ACHN (cell line): Measurements from ENCODE around the gene RAB3GAP1.

Experiments used
- DNase-seq: peaks from one replicate; pipeline ENCODE4 v3.0.0-alpha.2; 2015
- in situ Hi-C: cut with HindIII; loops from 2 replicates; pipeline ENCODE4 v1.10.0; 2017; ENCODE audit warnings: low sequenced_read_pairs, low pct_ligation_motif_present, low pct_unique_long_range_greater_than_20kb

The RAB3GAP1 gene

DNA sequence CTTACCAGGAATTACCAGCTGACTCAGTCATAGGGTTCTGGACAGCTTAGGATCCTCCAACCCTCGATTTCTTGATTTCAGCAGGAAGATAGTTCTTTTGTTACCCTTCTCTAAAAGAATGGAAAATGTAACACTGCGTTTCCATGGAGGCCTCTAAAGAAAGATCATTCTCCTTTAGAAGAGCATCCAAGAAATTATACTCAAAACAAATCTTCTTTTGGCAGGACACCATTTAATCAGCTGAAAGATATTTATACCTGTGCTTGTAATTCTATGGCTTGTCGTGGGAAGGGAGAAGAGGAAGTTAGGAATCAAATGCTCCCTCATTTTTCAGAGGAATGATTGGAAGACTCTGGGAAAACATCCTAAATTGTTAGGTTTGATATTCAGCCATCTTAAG is 130.5 kb downstream of the RAB3GAP1 start:
- DNase-seq, result no peak
- in situ Hi-C loops, result no loop called here

DNA sequence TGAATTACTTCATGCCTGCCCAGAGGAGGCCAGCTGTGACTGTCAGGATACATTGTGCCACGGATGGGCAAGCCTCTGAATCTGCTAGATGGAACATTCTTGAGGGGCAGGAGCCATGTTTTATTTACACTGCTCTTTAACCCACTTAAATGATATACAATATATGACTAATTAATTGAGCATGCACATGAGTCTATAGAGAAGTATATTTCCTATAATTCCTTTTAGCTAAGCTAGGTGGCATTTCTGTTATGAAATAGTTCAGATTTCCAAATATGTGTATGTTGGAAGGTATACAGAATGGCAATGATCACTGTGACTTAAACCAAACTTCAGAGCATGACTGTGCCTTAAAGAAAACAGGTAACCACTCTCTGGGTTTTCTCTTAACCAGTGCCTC is 131.7 kb downstream of the RAB3GAP1 start:
- in situ Hi-C loops, result no loop called here
- DNase-seq, result no peak

DNA sequence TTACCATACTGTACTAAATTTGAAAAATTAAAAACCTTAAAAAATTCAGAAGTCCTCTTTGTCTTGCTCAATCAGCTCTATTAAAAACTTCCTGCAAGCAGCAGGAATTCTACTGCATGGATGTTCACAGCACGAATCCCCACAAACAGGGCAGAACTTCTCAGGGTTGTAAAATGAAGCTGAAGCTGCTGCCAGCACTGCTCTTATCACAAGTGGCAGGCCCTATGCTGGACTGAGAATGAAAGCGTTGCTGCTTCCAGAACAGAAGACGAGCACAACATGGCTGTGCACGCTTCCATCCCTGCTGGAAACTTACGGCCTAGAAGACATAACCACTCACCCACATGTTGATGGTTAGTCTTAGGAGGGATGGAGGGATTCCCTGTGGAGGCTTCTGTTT is 134.0 kb downstream of the RAB3GAP1 start:
- no peak for DNase-seq
- in situ Hi-C loops, result no loop called here

- no peak for DNase-seq
- in situ Hi-C loops, result no loop called here
These were observed 135.2 kb downstream of the RAB3GAP1 start for GRCh38 chr2:135187270-135187669.

DNA sequence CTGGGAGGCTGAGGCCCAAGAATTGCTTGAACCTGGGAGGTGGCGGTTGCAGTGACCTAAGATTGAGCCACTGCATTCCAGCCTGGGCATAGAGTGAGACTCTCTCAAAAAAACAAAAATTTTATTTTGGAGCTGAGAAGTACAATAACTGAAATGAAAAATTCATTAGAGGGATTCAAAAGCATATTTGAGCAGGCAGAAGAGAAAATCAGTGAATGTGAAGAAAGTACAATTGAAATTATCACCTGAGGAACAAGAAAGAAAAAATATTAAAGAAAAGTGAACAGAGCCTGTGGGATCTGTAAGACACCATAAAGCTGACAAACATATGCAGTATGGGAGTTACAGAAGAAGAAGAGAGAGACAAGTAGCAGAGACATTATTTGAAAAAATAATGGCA is 137.1 kb downstream of the RAB3GAP1 start:
- DNase-seq, result no peak
- in situ Hi-C loops, result no loop called here

DNA sequence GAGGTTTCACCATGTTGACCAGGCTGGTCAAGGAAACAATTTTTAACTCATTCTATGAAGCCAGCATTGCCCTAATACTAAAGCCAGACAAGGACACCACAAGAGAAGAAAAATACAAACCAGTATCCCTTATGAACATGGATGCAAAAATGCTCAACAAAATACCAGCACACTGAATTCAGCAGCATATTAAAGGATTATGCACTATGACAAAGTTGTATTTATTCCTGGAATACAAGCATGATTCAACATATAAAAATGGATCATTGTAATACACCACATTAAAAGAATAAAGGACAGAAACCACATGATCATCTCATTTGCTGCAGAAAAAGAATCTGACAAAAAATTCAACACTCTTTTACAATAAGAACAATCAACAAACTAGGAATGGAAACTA is 138.7 kb downstream of the RAB3GAP1 start:
- in situ Hi-C loops, result no loop called here
- no peak for DNase-seq

DNA sequence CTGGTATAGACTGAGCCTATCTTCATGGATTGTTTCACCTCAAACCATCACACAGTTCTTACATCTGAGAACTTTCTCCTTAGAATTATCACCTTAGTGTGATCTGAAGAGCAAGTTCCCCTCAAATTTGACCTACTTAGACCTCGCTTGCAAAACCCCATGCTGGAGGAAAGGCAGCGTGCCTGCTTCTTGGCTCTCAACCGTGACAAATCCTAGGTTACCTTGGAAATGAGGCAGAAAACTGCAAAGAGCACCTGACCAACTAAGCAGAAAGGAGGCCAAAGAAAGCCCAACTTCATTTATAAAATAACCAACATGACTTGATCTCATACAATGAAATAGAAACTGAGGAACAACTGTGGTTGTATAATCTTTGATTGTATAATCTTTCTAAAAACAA is 146.4 kb downstream of the RAB3GAP1 start:
- in situ Hi-C loops, result no loop called here

GRCh38 chr2:135202751-135203150 is 150.7 kb downstream of the RAB3GAP1 start:
- DNase-seq, result no peak
- in situ Hi-C loops, result no loop called here

More for the DNA sequence above, 146.4 kb downstream of the RAB3GAP1 start:
- DNase-seq, result no peak

DNA sequence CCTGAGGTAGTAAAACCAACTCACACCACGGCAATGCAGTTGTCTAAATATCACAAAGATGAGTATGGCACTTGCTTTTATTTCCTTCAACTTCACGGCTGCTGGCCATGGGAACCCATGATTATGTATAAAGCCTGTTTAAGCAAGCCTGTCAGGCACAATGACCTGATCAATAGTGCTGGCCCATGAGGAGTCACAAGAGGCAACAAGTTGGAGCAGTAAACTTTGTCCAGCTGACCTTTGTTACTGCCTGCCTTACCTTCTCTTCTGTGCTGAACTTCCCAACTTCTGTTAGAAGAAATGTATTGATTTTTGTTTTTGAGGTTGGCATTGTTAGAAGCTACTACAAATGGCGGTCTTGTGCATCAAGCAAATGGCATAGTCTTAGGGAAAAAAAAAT is 151.9 kb downstream of the RAB3GAP1 start:
- in situ Hi-C loops, result no loop called here
- no peak for DNase-seq

DNA sequence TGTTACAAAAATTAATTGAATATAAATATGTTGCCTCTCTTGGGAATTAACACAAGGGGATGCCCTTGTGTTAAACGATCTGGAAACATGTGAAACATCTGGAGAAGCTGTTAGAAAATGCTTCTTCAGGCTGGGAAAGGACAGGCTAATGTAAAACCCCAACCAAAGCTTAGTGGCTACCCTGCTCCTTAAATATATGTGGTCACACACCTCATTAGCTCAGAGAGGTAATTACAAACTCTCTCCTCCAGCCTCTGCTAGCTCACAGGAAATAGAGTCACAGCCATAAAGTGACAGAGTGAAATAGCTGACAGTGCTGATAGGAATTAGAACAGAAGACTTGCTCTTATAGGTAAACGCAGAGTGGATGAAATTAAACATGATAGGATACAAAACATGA is 155.9 kb downstream of the RAB3GAP1 start:
- no peak for DNase-seq

GRCh38 chr2:135212757-135213156 is 160.7 kb downstream of the RAB3GAP1 start:
- in situ Hi-C loops, result no loop called here
- DNase-seq, result no peak

More for the DNA sequence above, 155.9 kb downstream of the RAB3GAP1 start:
- in situ Hi-C loops, result no loop called here

GRCh38 chr2:135218426-135218825 is 166.3 kb downstream of the RAB3GAP1 start:
- in situ Hi-C loops, result no loop called here

DNA sequence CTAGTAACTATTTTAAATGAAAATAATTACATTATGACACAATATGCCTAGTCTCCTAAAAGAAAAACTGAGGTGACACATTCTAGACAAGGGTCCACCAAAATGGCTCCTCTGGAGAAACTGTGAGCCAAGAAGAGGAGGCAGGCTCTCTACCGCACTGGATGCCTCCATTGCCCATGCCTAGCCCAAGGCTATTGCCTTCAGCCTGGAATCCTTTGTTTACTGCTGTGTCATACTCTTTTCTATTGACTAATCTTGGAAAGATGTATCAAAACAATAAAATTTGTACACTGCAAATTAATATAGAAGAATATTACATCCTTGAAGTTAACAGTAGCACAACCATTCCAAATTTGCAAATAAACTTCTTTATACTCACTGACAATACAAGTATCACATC is 167.1 kb downstream of the RAB3GAP1 start:
- in situ Hi-C loops, result no loop called here
- DNase-seq, result no peak

More at GRCh38 chr2:135218426-135218825, 166.3 kb downstream of the RAB3GAP1 start:
- no peak for DNase-seq
